Muscle of back (tissue), 13 donors: ENCODE data around the gene GPATCH3. TPM values are rescaled to one million over a fixed set of nuclear protein-coding genes. Genes with fewer than 3 reads are reported as not detected.
"Not testable (repeated sequence)": the region's sequence is repeated elsewhere in the genome, so short reads cannot be mapped to it uniquely, and the experiment has no call there.

Experiments
- DNase-seq, 3 donors: peaks; one replicate each; pipeline versions ENCODE4 v3.0.0 to v3.0.0-alpha.2; 2013
- long read RNA-seq, 9 donors: transcript quantifications; one replicate each; lab custom pipeline, GENCODE V29; 2026
- polyA plus RNA-seq, 10 donors: library from polyadenylated mRNA; unstranded; fragments of 120-200 nt; gene quantifications; one replicate each; pipeline ENCODE4 v1.2.1, GENCODE V29; 2013; ENCODE audit not compliant: insufficient read length in 10 of 10

GPATCH3 gene
- 10 to 100 TPM in 4 of 10 donors, 1 to 10 TPM in 6; 7.7 to 12.8 (median 9.5) TPM for polyA plus RNA-seq
- long read RNA-seq, donor 1, partial matches to known transcripts: 0 of 1 reads
- long read RNA-seq, donor 1, other reads (novel, unspliced or antisense): 0 of 1 reads
- long read RNA-seq, donor 2, partial matches to known transcripts: 0 of 2 reads
- long read RNA-seq, donor 2, other reads (novel, unspliced or antisense): 0 of 2 reads
- long read RNA-seq, donor 3: 0 reads
- long read RNA-seq, donor 4, partial matches to known transcripts: 0 of 1 reads
- long read RNA-seq, donor 4, other reads (novel, unspliced or antisense): 0 of 1 reads
- long read RNA-seq, donor 5, partial matches to known transcripts: 0 of 3 reads
- long read RNA-seq, donor 5, other reads (novel, unspliced or antisense): 0 of 3 reads
- long read RNA-seq, donor 6: 0 reads
- long read RNA-seq, donor 7, partial matches to known transcripts: 0 of 3 reads
- long read RNA-seq, donor 7, other reads (novel, unspliced or antisense): 0 of 3 reads
- long read RNA-seq, donor 8, partial matches to known transcripts: 0 of 1 reads
- long read RNA-seq, donor 8, other reads (novel, unspliced or antisense): 0 of 1 reads
- long read RNA-seq, donor 9, partial matches to known transcripts: 0 of 1 reads
- long read RNA-seq, donor 9, other reads (novel, unspliced or antisense): 0 of 1 reads

DNA sequence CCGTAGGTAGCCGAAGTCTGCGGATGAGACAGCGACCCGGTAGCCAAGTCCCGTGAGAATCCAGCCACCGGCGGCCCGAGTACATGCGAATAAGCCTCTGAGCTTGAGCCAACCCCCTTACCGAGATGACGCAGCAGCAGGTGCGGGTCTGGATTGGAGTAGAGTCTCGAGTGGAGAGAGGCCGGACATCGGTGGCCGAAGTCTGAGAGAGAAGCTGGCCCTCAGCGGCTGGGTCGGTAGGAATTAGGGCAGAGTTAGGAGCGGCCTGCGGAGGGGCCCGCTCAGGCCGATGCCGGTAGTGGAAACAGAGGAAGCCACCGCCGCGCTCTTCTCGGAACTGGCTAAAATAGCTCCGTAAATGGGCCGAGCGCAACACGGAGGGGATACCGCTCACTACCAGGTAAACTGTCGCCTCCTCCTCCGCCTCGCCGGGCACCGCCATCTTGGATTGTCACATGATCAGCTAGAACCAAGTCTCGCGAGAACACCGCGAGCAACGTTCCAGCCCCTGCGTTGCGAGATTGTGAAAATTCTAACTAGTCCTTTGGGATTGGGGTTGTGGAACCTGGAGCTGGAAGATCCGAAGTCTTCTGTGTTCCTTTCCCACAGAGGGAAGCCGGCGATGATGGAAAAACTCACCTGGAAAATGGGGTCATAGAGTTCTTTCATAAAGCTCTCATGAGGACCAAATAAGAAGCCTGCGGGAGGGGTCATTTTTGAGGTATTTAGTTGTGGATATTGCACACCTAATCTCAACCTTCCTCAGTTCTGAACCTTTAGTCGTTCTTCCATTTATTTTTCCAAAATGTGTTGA, at the start of gene GPATCH3:
Gene GPATCH3 (minus strand): TSS at position 467 of the 814 bp plus-strand sequence. CDS start 25 bp downstream, at position 442.
- DNase-seq: peak; percentile 93 to 96 (median 94)

DNA sequence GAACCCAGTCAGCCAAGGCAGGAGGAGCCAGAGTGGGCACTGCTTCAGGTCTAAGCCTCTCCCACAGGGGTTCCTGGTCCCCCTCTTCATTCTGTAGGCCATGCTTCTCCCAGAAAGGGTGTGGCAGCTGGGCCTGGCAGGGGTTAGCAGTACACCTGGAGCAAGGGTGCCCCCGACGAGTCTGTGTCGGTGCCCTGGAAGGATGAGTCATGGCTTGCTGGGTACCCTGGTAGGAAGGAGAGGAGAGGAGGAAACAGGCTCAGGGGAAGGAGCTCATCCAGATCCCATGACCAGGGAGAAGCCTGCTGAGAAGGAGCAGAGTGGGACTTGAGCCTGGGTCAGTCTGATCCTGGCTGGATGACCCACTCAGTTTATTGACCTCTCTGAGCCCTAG, 49.7 kb upstream of the GPATCH3 start:
- no peak for DNase-seq

DNA sequence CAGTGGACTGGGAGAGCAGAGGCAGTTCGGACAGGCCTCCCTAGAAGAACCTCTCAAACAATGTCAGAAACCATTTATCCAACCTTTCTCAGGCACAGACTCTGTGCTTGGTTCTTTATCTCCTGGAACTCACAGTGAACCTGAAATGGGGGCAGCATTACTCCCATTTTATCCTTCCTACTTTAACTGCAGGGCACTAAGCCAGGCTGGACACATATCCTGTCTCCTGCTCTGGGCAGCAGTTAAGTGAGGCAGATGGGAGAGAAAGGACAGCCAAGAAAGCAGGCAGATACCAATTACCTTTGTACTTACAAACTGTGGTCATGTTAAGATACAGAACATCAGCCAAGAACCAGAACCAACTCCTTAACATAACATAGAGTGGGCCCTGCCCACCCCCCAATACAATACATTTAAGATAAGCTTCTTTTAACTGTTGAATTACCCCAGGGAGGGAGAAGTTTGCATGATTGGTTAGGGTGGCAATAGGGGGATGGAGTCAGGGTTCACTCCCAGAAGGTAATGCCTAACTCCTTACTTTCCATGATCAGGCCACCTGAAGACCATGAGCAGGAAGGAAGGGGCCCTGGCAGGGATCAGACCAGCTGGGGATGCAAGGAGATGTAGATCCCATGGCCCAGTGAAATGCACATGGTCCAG, 49.1 kb upstream of the GPATCH3 start:
- no peak for DNase-seq

- DNase-seq: not testable (repeated sequence)
Observed at GRCh38 chr1:26948725-26949057, 48.4 kb upstream of the GPATCH3 start.

DNA sequence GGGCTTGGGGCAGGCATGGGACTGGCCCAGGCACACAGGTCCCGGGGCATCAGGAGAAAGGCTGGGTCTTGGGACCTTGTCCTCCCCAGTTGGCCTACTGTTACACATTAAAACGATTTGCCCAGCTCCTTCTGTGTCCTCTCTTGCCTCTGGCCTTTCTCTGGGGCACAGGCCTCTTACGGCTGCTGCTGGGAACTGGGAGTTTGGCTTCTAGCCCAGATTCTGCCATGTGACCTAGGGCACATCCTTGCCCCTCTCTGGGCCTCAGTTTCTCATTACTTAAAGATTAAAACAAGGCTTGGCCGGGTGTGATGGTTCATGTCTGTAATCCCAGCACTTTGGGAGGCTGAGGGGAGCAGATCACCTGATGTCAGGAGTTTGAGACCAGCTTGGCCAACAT, 46.0 kb upstream of the GPATCH3 start:
- DNase-seq: no peak

- DNase-seq: no peak
Observed at GRCh38 chr1:26945728-26946127, 45.5 kb upstream of the GPATCH3 start.

GRCh38 chr1:26945138-26945537, 44.9 kb upstream of the GPATCH3 start:
- DNase-seq: no peak

GRCh38 chr1:26942656-26943055, 42.4 kb upstream of the GPATCH3 start:
- no peak for DNase-seq

DNA sequence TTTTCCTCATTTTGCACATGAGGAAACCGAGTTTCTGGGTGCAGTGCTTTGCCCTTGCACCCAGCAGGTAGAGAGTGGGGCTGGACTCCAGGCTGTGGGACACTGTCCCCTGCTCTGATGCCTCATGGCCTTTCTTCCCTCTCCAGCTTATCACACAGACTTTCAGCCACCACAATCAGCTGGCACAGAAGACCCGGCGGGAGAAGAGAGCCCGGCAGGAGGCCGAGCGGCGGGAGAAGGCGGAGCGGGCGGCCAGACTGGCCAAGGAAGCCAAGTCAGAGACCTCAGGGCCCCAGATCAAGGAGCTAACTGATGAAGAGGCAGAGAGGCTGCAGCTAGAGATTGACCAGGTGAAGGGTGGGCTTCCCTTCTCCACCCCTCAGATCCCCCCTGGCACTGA, 41.0 kb upstream of the GPATCH3 start:
- no peak for DNase-seq

DNA sequence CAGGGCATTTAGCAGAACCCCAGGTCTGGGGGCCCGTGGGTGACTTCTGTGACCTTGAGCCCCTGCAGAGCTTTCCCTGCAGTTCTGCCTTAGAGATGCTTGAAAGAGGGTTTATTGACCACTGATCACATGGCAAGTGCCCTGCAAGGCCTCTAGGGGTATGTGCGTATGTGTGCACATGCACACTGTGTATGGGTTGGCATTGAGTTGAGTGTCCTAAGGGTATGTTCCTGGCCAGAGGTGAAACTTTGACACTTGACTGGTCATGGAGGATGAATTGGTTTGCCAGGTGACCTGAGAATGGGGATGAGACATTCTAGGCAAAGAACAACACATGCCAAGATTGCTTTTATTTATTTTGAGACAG, 38.4 kb upstream of the GPATCH3 start:
- DNase-seq: no peak

DNA sequence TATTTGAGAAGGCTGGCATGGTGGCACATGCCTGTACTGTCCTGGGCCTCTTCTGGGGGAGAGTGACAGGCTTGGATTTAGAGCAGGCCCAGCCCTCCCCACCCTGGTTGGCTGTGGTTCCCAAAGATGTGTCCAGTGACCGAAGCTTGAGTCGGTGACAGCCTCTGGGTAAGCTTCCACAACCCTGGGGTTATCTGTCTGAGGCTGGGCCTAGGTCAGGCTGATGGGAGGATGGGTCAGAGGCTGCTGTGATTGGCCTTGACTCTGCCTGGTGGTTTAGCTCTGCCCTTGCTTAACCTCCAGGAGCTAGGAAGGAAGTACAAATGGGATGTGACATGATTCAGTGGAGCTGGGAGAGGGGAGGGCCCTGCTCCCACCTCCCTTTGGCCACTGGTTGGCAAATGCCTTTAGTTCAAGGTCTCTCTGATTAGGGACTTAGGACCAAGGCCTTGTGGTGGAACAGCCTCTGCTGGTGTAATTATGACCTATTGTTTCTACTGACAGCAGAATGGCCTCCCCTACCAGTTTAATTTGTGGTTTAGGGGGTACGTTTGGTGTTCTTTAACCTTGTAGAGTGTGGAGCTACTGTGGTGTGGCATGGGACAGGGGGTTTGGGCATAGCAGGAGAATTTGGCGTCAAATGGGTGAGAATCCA, 37.9 kb upstream of the GPATCH3 start:
- DNase-seq: no peak

- no peak for DNase-seq
Observed at GRCh38 chr1:26936823-26937222, 36.6 kb upstream of the GPATCH3 start.

DNA sequence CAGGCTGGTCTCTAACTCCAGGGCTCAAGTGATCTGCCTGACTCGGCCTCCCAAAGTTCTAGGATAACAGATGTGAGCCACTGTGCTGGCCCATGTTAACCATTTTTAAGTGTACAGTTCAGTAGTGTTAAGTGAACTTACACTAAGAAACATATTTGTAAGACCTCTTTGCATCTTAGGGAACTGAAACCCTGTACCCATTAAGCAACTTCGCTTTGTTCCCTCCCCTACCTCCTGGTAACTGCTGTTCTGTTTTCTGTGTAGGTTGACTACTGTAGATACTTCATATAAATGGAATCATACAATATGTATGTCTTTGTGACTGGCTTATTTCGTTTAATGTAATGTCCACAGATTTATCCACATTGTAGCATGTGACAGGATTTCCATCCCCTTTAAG, 32.3 kb upstream of the GPATCH3 start:
- DNase-seq: no peak

DNA sequence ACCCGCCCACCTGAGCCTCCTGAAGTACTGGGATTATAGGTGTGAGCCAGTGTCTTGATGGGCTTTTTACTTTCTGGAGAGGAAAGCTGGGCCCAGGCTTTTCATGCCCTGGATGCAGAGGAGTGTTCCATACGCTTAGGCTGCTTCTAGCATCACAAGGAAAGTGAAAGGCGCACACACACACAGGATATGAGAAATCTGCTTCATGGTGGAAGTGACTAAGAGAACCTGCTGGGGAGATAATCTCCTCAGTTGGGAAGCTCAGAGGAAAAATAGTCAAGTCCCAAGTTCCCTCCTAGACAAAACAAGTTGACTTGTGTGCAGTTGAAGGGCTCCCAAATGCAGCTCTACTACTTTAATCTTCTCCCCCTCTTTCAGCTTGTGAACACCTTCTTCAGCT, 23.4 kb upstream of the GPATCH3 start:
- DNase-seq: no peak

DNA sequence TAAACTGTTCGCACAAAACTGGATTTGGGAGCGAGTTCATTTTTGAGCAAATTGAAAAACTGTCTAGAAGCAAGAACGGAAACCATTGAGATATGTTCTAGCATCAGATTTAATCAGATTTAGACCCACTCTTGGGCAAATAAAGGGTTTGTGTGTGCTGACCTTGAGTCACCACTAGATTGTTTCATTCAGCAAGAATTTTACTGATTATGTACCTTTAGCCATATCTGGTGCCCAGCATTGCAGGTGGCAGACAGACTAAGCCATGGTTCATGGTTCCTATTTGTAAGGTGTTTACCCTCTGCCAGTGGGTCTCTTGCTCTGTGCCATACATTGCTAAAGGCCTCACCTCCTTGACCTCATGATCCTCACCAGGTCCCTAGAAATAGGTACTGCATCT, 22.6 kb upstream of the GPATCH3 start:
- no peak for DNase-seq

DNA sequence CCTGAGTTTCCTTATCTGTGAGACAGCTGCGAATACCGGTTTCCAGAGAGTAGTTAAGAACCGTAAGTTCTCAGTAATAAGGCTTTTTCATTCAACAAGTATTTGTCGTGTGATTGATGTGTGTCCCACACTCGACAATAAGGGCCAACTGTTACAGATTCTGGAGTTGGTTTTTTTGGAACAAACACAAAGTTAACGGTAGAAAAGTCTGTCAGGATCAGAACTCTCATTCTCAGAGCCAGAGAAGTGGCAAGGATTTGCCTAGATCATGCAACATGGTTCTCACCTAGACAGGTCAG, 22.1 kb upstream of the GPATCH3 start:
- DNase-seq: no peak

DNA sequence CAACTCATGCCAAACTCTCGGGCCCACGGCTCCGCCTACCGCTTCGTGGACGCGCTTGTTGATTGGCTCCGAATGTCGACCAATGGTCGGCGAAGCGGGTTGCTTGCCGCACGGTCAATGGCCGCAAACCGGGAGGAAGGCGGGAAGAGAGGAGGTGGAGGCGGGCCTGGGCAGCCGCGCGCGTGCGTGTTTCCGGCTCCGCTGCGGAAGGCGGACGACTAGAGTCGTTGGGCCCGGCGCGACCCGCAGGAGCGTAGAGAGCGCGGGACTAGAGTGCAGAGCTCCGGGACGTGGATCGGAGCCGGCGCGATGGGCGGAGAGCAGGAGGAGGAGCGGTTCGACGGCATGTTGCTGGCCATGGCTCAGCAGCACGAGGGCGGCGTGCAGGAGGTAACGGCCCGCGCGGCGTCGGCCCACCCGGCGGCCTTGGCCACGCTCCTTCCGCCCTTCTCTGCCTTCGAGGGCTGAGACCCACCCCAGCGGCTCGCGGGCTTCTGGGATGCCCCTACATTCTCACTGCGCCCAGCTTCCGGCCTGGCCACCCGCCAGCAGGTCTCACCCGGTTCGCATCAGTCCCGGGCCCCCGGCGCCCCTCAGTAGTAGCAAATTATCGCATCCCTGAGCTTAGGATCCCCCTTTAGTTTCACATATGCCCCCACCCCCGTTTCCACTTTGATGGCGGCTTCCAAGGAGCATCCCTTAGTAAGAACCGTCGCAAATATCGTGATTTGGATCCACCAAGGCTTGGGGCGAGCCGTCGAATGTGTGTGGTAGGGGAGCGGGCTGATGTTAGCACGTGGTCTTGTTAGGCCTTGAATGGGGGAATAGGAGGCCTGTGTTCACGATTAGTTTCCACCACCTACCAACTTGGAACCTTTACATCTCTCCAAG, 21.5 kb upstream of the GPATCH3 start, which contains the start of gene NUDC:
Gene NUDC (plus strand): TSS at position 204 of the 891 bp plus-strand sequence. CDS start 106 bp downstream, at position 310.
- peak; percentile 97 to 99 (median 97) for DNase-seq

GRCh38 chr1:26921126-26921539, 20.9 kb upstream of the GPATCH3 start:
- no peak for DNase-seq

- no peak for DNase-seq
Observed at GRCh38 chr1:26915204-26915842, 15.1 kb upstream of the GPATCH3 start.
